K562 (cell line): ENCODE results near the gene GNPTAB. TPM values are rescaled to one million over a fixed set of nuclear protein-coding genes. Genes with fewer than 3 reads are reported as not detected.

Experiments used
- ASH1L ChIP-seq: fragments of 450-650 bp; IDR thresholded peaks from 2 replicates; pipeline ENCODE4 v1.6.1; 2018; ENCODE audit warnings: borderline replicate concordance, mild to moderate bottlenecking, low read depth; ENCODE audit not compliant: partially characterized antibody
- CHD7 ChIP-seq: fragments of 200-600 bp; sonication (generic); IDR thresholded peaks from one replicate; pipeline ENCODE4 v1.6.1; 2012; ENCODE audit warnings: mild to moderate bottlenecking, low read depth, low read length, inconsistent platforms
- ELF4 ChIP-seq: fragments of 450-650 bp; formaldehyde crosslinking; IDR thresholded peaks from 2 replicates; pipeline ENCODE4 v1.4.0; 2022; ENCODE audit warnings: missing genetic modification characterization
- HNRNPK ChIP-seq: fragments of 200-400 bp; formaldehyde crosslinking; IDR thresholded peaks from one replicate; pipeline ENCODE4 v1.6.1; 2018; ENCODE audit warnings: mild to moderate bottlenecking, low read depth, low read length; ENCODE audit not compliant: poor library complexity, severe bottlenecking
- ZNF3 ChIP-seq: fragments of 250-450 bp; sonication (Bioruptor Pico); IDR thresholded peaks from 2 replicates; pipeline ENCODE4 v1.5.0; 2021; ENCODE audit warnings: mild to moderate bottlenecking, moderate library complexity
- polyA plus RNA-seq, 8 experiments: library from polyadenylated mRNA; depleted of rRNA in 4 of 8; stranded (reverse) in 5 of 8; unstranded in 3 of 8; fragments of >200 nt; fragmentation: Nextera tagmentation in 2 of 8; fragmentation: Illumina TruSeq in 1 of 8; extraction: Ambion mirVana in 2 of 8; extraction: Trizol in 1 of 8; gene quantifications; 2 replicates each; pipeline versions ENCODE4 v1.2.1 to v1.2.3, GENCODE V29; 2011 to 2014; ENCODE audit warnings: inconsistent platforms in 1 of 8, missing spikeins in 1 of 8
- total RNA-seq, 7 experiments: library from RNA; depleted of rRNA in 6 of 7; stranded (reverse); fragments of >200 nt in 6 of 7; fragmentation: Illumina TruSeq in 2 of 7; extraction: Trizol in 2 of 7; gene quantifications; 2 replicates each; pipeline versions ENCODE4 v1.2.1 to v1.2.3, GENCODE V29; 2011 to 2021; ENCODE audit warnings: low replicate concordance in 1 of 7
- TF ChIP-seq, protein P1 (sequence below), 2 experiments: fragments of 450-650 bp; IDR thresholded peaks; 2 replicates each; pipeline ENCODE4 v1.6.1; 2016; ENCODE audit warnings: mild to moderate bottlenecking in 2 of 2, borderline replicate concordance in 1 of 2, low read depth in 1 of 2, moderate library complexity in 1 of 2

GNPTAB gene
- total and polyA plus RNA-seq, 9 of the 15 experiments (the other 6 are each of a cell fraction or from before 2014, with no cell fraction given) = 5.9 to 23.2 (median 19.3) TPM

DNA sequence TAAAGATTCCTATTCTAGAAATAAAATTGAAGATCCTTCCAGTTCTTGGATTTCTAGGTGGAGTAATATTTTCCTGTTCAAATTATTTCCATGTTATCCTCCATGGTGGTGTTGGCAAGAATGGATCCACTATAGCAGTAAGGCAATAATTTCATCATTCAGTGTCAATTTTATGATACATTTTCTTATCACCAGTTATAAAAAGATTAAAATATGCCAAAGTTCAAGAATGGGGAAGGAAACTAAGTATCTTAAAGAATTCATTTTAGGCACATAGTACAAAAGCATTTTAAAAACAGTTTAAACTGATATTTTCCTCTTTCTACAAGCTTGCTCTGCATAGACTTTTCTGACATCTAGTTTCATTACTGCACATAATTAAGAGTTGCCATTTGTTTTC is 110.6 kb downstream of the GNPTAB start (continued):
- TF ChIP-seq CHD7 (no peak), ASH1L (no peak), ZNF3 (CRISPR knock-in tag) (no peak), ELF4 (CRISPR knock-in tag) (no peak), HNRNPK (no peak)
- TF ChIP-seq, protein P1, sequence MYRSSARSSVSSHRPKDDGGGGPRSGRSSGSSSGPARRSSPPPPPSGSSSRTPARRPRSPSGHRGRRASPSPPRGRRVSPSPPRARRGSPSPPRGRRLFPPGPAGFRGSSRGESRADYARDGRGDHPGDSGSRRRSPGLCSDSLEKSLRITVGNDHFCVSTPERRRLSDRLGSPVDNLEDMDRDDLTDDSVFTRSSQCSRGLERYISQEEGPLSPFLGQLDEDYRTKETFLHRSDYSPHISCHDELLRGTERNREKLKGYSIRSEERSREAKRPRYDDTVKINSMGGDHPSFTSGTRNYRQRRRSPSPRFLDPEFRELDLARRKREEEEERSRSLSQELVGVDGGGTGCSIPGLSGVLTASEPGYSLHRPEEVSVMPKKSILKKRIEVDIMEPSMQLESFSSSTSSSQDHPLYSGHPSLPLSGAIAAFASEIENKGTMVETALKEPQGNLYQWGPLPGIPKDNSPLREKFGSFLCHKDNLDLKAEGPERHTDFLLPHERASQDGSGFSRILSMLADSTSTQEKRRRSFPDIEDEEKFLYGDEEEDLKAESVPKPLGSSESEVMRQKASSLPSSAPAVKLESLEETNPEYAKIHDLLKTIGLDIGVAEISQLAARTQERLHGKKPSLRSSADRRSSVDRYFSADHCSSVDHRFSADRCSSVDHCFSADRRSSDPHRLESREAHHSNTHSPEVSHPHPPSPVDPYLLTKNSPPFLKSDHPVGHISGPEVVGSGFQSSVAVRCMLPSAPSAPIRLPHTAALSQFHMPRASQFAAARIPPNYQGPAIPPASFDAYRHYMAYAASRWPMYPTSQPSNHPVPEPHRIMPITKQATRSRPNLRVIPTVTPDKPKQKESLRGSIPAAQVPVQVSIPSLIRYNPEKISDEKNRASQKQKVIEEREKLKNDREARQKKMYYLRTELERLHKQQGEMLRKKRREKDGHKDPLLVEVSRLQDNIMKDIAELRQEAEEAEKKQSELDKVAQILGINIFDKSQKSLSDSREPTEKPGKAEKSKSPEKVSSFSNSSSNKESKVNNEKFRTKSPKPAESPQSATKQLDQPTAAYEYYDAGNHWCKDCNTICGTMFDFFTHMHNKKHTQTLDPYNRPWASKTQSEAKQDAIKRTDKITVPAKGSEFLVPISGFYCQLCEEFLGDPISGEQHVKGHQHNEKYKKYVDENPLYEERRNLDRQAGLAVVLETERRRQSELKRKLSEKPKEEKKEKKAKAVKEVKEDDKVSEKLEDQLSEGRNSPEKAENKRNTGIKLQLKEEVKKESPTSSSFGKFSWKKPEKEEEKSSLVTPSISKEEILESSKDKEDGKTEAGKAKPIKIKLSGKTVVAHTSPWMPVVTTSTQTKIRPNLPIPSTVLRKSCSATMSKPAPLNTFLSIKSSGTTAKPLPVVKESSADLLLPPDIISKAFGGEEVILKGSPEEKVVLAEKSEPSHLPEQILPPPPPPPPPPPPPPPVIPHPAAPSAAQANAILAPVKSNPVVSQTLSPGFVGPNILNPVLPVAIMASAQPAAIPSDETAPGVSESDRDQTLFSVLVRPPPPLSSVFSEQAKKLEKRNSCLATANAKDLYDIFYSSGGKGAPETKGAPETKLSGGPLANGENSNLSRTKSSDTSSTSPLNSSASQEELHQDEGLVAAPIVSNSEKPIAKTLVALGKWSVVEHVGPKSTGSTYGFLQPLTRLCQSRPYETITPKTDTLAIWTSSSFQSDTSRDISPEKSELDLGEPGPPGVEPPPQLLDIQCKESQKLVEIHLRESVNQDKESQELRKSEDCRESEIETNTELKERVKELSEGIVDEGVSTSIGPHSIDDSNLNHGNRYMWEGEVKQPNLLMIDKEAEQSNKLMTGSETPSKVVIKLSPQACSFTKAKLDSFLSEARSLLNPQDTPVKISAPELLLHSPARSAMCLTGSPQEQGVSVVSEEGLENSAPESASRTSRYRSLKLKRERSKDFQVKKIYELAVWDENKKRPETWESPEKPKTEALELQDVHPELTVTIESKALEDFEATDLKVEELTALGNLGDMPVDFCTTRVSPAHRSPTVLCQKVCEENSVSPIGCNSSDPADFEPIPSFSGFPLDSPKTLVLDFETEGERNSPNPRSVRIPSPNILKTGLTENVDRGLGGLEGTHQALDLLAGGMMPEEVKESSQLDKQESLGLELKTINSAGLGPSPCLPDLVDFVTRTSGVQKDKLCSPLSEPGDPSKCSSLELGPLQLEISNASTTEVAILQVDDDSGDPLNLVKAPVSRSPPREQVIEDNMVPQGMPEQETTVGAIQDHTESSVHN (IDR thresholded peaks at IDR 0.05; ENCODE audit: borderline replicate concordance in 1 of 2, low read depth in 1 of 2) = no peak
